ENCODE data around the gene PLSCR4.

- no peak for TF ChIP-seq CTCF (IDR thresholded peaks at IDR 0.05; ENCODE audit: low read depth, low read length, missing input control)
- no peak for TF ChIP-seq EGR1 (IDR thresholded peaks at IDR 0.05; ENCODE audit: low read depth in 2 of 2)
- no peak for TF ChIP-seq GABPA (IDR thresholded peaks at IDR 0.05 in 1 of 2, conservative IDR thresholded peaks at IDR 0.05 in 1 of 2)
- no peak for TF ChIP-seq JUND (IDR thresholded peaks at IDR 0.05)
- TF ChIP-seq ATF3 (IDR thresholded peaks at IDR 0.05): no peak
- no peak for TF ChIP-seq YY1 (IDR thresholded peaks at IDR 0.05)
- TF ChIP-seq TAF1 (conservative IDR thresholded peaks at IDR 0.05): no peak
- TF ChIP-seq REST (IDR thresholded peaks at IDR 0.05): no peak
- no peak for TF ChIP-seq ZBTB33 (IDR thresholded peaks at IDR 0.05)
Measured at GRCh38 chr3:146203776-146204175, 47.1 kb downstream of the PLSCR4 start.
